Islet precursor cell (in vitro differentiated cells): ENCODE data around the gene ABCC1.
A peak's percentile ranks its signal among the peaks of the same experiment; 100 is the strongest.
"Not testable (repeated sequence)": the region's sequence is repeated elsewhere in the genome, so short reads cannot be mapped to it uniquely, and the experiment has no call there.

Source experiments
- DNase-seq: peaks from one replicate; pipeline ENCODE4 v3.0.0-alpha.2; 2018

The ABCC1 gene

DNA sequence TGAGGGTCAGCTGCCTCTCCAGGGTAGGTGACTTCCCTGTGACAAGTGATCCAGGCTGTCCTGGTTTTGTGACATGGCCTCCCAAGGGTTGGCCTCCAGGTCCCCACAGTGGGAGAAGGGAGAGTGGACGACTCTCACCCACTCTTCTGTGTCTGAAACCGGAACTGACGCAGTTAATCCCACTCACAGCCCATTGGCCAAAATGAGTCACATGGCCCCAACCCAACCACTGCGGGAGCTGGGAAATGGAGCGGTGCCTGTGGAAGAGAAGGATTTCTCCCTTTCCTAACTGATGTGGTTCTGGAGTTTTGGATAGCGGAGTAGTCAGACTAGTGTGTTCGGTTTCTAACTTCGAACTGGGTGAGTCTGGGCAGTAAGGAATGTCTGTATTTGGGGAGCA is 194.5 kb downstream of the ABCC1 start:
- no peak for DNase-seq

DNA sequence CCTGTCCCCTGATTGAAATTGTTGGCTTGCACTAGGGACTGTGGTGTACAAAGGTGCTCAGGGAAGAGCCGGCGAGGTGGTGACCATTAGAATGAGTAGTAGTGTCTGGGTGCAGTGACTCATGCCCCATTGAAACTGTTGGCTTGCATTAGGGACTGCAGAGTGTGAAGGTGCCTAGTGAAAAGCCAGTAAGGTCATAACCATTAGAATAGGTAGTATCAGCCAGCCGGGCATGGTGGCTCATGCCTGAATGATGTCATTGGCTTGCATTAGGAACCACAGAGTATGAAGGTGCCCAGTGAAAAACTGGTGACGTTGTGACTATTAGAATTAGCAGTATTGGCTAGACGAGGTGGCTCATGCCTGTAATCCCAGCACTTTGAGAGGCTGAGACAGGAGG is 195.0 kb downstream of the ABCC1 start:
- DNase-seq = peak; percentile 67

DNA sequence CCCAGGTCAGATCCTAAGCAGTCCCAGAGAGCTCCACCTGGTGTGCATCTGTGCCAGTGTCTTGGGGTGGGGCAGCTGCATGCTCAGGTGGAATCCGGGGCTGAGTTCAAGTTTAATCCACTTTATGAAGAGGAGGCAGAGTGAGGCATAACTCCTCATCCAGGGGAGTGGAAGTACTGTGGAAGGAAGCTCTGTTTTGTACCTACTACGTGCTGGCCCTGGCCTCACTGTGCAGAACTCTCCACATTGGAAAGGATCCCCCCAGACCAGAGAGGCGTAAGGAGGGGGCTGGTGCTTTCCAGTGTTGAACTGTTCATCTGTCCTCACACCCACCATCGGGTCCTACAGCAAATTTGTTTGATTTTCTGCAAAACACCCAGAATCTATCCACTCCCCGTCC is 195.9 kb downstream of the ABCC1 start:
- DNase-seq = no peak

DNA sequence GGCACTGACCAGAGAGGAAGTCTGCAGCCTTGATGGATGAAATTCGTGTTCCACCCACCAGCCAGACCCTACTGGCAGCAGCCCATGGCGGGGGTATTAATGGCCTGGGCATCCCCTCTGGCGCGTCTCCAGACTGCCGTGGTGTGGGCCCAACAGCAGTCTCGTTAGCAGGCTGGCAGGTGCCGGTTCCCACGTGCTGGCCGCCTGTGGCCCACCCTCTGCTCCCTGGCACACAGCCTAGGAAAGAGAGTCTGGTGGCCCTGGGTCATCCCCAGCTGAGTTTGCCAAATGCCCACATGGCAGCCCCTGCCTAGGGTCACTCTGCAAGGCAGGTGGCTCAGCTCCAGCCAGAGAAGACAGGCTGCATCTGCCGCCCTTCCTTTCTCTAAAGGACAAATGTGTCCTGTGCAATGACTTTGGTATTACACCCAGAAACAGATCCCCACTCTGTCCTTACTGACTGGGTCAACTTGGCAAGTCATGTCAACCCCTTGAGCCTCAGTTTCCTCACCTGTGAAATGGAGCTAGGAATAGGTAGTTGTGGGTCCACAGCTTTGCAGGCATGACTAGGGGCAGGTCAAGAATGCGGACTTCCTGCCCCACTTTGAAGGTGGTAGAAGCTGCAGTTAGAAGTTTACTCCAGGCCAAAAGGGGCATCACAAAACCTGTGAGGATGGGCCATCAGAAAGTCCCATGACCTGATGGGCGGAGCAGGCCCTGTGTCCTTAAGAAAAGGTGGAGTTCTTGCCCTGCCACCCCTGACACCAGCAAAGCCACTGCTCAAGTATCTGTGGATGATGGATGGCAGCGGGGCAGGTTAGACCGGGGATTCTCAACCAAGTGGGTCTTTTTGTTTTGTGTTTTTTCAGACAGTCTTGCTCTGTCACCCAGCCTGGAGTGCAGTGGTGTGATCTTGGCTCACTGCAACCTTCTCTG is 197.2 kb downstream of the ABCC1 start:
- no peak for DNase-seq

DNA sequence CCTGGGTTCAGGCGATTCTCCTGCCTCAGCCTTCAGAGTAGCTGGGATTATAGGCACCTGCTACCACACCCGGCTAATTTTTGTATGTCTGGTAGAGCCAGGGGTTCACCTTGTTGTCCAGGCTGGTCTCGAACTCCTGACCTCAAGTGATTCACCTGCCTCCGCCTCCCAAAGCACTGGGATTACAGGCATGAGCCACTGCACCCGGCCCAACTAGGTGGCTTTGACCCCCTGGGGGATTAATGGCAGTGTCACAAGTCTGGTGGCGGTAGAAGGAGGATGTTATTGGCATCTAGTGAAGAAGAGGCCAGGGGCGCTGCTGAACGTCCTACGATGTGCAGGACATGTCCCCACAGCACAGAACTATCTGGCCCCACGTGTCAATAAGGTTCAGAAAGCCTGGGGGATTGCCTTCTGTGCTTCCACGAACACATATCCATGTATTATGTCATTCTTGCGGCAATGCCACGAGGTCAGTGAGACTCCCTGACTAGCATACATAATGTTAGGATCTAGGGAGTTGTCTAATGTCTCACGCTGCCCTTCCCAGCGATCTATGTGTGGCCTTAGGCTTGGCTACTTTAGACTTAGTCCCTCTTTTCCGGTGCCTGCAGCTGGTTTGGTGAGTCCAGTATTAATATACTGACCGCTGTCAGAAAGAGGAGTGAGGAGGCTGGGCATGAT is 198.0 kb downstream of the ABCC1 start:
- DNase-seq = no peak

DNA sequence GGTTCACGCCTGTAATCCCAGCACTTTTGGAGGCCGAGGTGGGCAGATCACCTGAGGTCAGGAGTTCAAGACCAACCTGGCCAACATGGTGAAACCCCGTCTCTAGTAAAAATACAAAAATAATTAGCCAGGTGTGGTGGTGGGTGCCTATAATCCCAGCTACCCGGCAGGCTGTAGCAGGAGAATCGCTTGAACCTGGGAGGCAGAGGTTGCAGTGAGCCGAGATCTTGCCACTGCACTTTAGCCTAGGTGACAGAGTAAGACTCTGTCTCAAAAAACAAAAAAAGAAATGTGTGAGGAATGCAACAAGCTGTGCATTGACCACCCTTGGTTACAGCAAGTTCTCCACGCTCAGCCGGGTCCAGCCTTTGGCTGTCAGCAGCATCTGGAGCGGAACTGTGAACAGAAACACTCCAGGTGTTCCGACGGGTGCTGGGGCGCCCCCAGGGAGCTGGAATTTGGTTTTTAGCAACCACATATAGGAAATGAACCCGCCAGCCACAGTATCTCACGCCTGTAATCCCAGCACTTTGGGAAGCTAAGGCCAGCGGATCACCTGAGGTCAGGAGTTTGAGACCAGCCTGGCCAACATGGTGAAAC is 198.7 kb downstream of the ABCC1 start:
- DNase-seq = not testable (repeated sequence)

DNA sequence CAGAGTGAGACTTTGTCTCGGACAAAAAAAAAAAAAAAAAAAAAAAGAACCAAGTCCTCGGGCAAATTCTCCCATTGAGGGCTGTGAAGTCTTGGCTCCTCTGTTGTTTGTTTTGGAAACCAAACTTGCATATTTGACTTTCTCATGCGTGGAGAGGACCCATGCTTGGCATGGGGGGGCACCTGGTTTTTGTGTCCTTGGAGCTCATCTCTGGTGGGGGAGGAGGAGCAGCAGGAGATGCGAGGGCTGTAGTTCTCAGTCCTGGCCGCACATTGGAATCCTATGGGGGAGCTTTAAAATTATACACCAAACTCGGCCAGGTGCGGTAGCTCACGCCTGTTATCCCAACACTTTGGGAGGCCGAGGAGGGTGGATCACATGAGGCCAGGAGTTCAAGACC is 199.3 kb downstream of the ABCC1 start:
- DNase-seq = no peak

DNA sequence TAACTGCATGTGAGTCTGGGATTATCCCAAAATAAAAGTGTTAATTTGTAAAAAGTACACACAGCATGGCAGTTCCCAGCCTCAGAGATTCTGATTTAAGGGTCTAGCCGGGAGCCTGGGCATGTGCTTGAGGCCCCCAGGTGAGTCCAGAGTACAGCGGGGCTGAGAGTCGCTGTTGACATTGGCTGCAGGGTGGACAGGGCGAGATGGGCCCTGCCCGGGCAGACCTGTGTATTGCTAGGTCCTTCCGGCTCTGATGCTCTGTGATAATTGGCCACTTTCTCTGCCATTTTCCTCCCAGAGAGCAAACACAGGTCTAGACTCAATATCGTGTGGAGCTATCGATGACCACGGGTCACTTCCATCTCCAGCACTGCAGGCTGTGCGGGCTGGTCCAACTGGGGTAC is 200.3 kb downstream of the ABCC1 start:
- DNase-seq = no peak

DNA sequence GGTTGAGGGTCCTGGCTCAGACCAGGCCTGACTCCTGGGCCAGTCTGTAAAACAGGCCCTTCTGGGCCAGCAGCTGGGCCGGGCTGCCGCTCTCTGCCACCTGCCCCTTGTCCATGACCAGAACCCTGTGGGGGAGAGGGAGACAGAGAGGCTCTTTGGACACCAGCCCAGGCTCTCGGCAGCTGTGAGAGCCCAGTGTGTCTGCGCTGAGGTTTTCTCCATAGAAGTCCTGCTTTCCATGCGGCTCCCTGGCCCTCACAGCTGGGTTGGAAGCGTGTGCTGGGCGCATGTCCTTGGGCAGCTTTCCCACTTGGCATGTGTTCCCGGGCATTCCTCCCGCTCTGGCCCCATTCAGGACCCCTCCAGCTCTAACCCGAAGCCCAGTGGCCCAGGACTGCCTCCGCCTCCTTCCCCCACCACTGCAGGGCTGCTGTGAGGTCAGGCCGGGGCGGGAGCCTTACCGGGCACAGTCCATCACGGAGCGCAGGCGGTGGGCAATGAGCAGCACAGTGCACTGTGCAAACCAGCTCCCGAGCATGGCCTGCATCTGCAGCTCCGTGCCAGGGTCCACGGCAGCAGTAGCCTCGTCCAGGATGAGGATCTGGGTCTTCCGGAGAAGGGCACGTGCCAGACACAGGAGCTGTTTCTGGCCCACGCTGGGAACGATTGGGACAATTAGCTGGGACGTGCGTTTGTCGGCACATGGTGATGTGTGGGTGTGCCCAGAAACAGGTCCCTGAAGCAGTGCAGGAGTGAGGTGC is 200.9 kb downstream of the ABCC1 start:
- DNase-seq = no peak

DNA sequence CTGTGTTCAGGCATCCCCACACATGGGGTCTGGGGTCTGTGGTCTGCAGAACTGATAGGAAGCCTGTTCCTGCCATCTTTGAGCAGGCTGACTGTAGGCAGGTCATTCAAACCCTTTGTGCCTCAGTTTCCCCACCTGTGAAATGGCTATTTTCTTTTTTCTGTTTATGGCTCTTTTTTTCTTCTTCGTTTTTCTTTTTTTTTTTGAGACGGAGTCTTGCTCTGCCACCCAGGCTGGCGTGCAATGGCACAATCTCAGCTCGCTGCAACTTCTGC is 201.4 kb downstream of the ABCC1 start:
- no peak for DNase-seq

DNA sequence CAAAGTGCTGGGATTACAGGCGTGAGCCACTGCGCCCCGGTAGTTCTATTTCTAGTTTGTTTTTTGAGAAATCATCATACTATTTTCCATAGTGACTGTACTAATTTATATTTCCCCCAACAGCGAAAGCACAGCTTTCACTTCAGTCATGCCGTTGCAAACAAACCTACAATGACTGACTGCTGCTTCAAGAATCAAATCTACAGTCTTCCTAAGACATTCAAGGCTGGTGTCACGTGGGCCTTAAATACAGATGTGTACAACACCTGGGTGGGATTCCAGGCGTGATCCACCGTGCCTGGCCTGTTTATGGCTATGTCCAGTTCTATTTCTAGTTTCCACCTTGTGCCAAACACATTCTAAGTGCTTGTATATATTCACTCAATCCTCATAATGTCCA is 201.9 kb downstream of the ABCC1 start:
- DNase-seq = no peak

DNA sequence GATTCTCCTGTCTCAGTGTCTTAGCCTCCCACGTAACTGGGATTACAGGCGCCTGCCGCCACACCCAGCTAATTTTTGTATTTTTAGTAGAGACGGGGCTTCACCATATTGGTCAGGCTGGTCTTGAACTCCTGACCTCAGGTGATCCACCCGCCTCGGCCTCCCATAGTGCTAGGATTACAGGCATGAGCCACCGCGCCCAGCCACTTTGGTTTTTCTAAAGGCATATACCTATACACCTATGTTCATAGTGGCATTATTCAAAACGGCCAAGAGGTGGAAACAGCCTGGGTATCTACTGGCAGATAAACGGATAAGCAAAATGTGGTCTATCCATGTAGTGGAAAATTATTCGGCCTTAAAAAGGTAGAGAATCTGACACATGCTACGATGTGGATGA is 203.6 kb downstream of the ABCC1 start:
- not testable (repeated sequence) for DNase-seq

DNA sequence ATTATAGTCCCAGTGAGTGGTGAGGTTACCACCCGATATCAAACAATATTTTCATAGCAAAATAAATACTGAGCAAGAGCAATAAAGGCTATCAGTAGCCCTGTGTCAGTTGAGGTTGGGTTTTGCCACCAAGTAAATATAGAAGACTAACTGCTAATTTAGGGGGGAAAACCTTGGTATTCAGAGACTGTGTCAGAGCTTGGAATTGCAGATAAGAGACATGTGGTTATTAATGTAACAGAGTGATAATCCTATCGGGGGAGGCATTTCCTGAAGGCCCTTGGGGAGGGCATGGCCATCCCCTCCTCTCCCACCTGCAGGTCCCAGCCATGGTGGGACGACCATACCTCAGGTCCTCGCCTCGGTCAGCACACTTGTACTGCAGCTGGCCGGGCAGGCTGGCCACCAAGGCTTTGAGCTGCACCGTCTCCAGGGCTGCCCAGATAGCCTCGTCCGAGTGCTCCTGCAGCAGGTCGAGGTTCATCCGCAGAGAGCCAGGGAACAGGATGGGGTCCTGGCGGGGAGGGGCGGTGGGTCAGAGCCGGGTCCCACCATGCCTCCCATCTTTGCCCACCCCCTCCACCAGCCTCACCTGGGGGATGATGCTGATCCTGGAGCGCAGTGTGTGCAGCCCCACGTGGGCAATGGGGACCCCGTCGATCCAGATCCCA is 205.0 kb downstream of the ABCC1 start:
- no peak for DNase-seq

DNA sequence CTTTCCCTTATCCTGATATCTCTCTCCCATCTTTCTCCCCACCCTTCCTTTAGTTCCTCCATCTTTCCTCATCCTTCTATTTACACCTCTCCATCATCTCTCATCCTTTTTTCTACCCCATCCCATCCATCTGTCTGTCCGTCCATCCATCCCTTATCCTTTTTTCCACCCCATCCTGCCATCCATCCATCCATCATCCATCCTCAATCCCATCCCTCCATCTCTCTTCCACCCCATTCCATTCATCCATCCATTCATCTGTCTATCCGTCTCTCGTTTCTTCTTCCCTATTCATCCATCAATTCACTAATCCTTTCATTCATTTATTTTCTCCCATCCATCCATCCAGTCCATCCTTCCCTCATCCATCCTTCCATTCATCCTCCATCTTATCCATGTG is 205.8 kb downstream of the ABCC1 start:
- no peak for DNase-seq

DNA sequence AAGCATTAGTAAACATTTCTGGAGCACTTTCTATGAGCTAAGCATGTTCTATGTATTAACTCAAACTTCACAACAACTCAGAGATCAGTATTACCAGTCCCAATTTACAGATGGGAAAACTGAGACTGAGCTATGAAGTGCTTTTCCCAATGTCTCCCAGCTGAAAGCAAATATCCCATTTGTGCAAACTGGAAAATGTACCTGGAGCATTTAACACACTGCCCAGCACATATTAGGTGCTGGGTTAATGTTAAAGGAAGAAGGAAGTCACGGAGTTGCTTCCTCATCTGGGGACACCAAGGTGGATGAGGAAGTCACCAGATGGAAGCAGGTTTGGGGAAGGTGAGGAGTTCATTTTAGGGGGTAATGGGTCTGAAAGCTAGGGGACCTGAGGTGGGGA is 207.8 kb downstream of the ABCC1 start:
- DNase-seq = no peak

DNA sequence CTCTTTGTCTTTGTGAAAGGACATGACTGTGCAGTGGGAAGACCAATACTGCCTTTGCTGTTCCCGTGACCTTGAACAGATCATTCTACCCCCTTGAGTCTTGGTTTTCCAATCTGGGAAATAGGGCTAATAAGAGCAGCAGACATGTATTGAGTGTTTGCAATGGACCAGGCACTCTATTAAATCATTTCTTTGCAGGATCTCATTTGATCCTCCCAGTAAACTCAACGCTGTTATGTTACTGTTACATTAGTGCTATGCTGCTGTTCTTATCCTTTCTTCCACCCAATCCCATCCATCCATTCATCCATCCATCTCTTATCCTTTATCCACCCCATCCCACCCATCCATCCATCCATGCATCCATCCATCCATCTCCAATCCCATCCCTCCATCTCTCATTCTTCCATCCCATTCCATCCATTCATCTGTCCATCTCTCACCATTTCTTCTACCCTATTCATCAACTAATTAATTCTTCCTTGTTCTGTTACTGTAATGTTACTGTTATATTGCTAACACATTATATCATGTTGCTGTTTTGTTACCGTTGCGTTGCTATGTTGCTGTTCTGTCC is 208.8 kb downstream of the ABCC1 start:
- no peak for DNase-seq

DNA sequence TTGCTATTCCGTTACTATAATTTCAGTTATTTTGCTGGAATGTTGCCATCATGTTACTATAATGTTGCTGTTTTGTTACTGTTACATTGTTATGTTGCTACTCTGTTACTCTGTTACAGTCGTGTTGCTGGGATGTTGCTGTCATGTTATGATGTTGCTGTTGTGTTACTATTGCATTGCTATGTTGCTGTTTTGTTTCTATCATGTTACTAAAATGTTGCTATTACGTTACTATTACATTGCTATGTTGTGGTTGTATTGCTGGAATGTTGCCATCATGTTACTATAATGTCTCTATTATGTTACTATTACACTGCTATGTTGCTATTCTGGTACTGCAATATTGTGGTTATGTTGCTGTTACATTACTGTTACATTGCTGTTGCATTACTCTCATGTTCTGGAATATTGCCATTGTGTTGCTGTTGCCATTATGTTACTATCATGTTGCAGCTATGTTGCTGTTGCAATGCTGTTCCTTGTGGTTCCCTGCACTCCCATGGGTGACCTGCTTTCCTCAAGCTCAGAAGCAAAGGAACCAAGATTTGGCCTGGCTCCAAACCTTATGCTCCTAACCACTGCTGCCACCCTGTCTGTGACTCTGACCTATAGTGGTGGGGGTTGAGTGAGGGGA is 209.4 kb downstream of the ABCC1 start:
- DNase-seq = no peak

DNA sequence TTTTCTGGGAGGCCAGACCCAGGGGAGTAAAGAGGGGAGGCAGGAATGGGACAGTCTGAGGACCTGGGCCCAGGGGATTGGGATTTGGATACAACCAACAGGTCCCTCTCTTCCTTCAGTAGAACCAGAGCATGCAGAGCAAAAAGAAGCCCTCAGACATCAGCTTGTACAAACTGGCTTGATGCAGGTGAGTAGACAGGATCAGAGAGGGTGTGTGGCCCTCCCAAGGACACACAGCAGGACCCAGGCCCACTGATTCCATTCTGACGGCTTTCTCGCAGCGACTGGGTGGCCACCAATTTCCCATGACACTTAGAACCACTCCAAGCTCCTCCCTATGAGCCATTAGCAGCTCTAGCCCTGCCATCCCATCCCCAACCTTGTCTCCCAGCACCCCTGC is 210.2 kb downstream of the ABCC1 start:
- DNase-seq = no peak

DNA sequence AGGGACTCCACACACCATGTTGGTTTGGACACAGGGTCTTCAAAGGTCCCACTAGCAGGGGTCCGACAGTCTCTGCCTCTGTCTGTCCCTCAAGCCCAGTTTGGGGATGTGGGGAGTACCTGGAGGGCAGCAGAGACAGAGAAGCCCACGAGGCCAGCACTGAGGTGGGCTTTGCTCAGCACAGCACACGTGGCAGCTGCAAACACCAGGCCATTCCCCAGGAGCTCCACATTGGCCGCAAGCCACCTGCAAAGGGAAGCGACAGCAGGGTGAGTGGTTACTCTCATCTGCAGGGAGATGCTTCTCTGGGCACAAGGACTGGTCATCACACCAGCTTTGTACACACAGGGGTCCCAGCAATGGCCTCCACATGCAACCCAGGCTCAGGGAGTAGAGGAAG is 211.9 kb downstream of the ABCC1 start:
- no peak for DNase-seq

DNA sequence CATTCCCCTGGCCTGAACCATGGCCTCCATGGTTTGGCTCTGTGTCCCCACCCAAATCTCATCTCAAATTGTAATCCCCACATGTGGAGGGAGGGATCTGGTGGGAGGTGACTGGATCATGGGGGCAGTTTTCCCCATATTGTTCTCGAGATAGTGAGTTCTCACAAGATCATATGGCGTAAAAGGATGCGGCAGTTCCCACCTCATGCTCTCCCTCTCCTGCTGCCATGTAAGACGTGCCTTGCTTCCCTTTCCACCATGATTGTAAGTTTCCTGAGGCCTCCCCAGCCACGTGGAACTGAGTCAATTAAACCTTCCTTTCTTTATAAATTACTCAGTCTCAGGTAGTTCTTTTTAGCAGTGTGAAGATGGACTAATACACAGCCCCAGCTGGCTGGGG is 212.4 kb downstream of the ABCC1 start:
- DNase-seq = not testable (repeated sequence)

DNA sequence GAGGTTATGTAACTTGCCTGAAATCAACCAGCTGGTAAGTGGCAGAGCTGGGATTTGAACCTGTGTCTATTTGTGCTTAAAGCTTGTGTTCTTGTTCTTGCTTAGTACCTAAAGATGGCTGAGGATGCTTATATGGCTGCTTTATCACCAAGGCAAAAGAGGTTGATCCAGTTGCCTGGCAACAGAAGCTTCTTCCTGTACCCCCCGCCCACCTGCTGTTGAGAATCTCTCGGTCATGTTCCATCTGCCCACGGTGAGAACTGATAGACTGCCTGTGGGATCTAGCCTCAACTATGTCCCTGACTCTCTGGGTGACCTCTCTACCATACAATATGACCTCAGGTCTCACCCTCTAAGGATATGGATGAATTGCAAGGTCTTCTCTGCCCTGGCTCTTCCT is 213.2 kb downstream of the ABCC1 start:
- no peak for DNase-seq

DNA sequence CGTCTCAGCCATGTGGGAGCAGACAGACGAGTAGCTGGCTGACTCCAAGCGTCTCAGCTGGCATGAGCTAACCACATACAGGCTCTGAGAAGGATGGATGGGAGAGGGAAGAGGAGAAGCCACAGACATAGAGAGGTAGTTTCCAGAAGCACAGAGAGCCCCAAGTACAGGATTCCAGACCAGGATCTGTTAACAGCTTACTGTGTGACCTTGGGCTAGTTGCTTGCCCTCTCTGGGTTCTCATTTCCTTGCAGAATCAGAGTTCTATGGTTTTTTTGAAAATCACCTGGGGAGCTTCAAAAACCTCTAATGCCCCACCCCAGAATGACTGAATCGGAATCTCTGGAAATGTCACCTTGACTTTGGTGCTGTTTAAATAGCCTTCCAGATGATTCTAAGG is 213.7 kb downstream of the ABCC1 start:
- no peak for DNase-seq
